Panc1 (cell line): ENCODE results near the gene CKS1B.

Experiments
- CTCF ChIP-seq: fragments of 450-650 bp; IDR thresholded peaks from 2 replicates; pipeline ENCODE4 v1.5.1; 2017; ENCODE audit warnings: mild to moderate bottlenecking
- POLR2AphosphoS5 ChIP-seq: IDR thresholded peaks from 2 replicates; pipeline ENCODE4 v1.6.1; 2012; ENCODE audit warnings: mild to moderate bottlenecking, low read depth, low read length, moderate library complexity

GRCh38 chr1:154935749-154936554 lies 38.5 kb upstream of the CKS1B start:
- TF ChIP-seq CTCF (no peak), POLR2AphosphoS5 (no peak)
